8988T (cell line): ENCODE data around the gene PGA4.
"Not testable (repeated sequence)": the region's sequence is repeated elsewhere in the genome, so short reads cannot be mapped to it uniquely, and the experiment has no call there.

Source experiments
- DNase-seq: peaks from one replicate; pipeline ENCODE4 v3.0.0; 2011

PGA4 gene

GRCh38 chr11:61207636-61208310 is 14.4 kb upstream of the PGA4 start:
- not testable (repeated sequence) for DNase-seq

- DNase-seq: not testable (repeated sequence)
Observed at GRCh38 chr11:61210629-61211028, 11.5 kb upstream of the PGA4 start.

DNA sequence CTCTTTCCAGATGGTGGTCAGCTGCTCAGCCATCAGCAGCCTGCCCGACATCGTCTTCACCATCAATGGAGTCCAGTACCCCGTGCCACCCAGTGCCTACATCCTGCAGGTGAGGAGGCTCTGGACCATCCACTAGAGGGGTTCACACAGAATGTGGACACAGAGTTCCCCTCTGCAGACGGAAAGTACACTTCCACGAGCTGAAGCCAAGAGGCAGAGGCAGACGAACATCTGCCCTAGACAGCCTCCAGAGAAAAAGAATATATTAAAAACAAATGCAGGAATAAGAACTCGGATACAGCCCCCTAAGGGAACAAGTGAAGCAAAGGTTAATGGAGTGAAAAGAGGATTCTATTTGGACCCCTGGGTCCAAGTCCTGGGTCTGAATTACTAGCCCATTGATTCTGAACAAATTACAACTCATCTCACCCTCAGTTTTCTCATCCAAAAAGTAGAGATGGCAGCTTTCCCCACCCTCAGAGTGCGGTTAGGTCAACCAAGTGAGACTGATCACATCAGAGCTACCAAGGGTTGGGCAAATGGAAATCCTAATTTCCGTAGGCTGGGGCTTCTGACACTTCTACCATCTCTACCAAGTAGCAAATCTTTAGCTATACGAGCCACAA is 10.7 kb upstream of the PGA4 start:
- DNase-seq: not testable (repeated sequence)

DNA sequence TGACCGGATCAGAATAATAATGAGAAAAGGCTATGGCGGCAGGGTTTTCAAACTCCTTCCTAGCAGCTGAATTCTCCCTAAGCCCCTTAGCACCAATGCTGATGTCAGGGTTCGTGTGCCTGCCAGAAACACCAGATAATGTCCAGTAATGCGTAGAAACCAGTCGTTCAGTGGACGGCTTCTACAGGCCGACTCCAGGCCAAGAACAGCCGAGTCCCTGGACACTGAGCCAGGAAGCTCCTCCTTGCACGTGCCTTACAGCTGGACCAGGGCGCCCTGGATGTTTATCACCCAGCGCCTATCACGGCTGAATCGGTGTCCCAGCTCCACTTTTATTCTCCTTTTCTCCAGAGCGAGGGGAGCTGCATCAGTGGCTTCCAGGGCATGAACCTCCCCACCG is 9.9 kb upstream of the PGA4 start:
- DNase-seq: not testable (repeated sequence)

GRCh38 chr11:61213711-61214324 is 8.3 kb upstream of the PGA4 start:
- not testable (repeated sequence) for DNase-seq

DNA sequence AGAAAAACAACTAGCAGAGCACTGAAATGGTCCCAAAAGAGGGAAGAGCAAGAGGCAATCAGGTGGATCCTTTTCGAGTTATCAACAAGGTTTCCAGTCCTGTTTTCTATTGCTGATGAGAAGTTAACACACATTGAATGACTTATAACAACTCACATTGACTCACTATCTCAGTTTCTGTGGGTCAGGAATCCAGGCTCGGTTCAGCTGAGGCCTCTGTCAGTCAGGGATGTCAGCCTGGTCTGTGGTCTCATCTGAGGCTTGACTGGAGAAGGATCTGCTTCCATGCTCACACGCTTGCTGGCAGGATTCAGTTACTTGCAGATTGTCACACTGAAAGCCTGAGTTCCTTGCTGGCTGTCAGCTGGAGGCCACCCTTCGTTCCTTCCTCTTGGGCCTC is 3.8 kb upstream of the PGA4 start:
- not testable (repeated sequence) for DNase-seq

- not testable (repeated sequence) for DNase-seq
Observed at GRCh38 chr11:61219016-61219415, 3.1 kb upstream of the PGA4 start.

- not testable (repeated sequence) for DNase-seq
Observed at GRCh38 chr11:61222692-61223091, 545 bp downstream of the PGA4 start.

GRCh38 chr11:61226457-61227137 is 4.5 kb downstream of the PGA4 start:
- DNase-seq: not testable (repeated sequence)

GRCh38 chr11:61229458-61229857 is 7.3 kb downstream of the PGA4 start:
- not testable (repeated sequence) for DNase-seq

- not testable (repeated sequence) for DNase-seq
Observed at GRCh38 chr11:61231033-61231432, 8.9 kb downstream of the PGA4 start.

GRCh38 chr11:61231585-61231984 is 9.4 kb downstream of the PGA4 start:
- not testable (repeated sequence) for DNase-seq

GRCh38 chr11:61232548-61233145 is 10.5 kb downstream of the PGA4 start:
- not testable (repeated sequence) for DNase-seq

DNA sequence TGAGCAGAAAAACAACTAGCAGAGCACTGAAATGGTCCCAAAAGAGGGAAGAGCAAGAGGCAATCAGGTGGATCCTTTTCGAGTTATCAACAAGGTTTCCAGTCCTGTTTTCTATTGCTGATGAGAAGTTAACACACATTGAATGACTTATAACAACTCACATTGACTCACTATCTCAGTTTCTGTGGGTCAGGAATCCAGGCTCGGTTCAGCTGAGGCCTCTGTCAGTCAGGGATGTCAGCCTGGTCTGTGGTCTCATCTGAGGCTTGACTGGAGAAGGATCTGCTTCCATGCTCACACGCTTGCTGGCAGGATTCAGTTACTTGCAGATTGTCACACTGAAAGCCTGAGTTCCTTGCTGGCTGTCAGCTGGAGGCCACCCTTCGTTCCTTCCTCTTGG is 15.0 kb downstream of the PGA4 start:
- not testable (repeated sequence) for DNase-seq

GRCh38 chr11:61240288-61240687 is 18.1 kb downstream of the PGA4 start:
- DNase-seq: not testable (repeated sequence)

- not testable (repeated sequence) for DNase-seq
Observed at GRCh38 chr11:61240875-61241274, 18.7 kb downstream of the PGA4 start, which contains the start of gene PGA5. Gene PGA5 (plus strand): TSS chr11:61241175. CDS start chr11:61241227, 52 bp downstream.

DNA sequence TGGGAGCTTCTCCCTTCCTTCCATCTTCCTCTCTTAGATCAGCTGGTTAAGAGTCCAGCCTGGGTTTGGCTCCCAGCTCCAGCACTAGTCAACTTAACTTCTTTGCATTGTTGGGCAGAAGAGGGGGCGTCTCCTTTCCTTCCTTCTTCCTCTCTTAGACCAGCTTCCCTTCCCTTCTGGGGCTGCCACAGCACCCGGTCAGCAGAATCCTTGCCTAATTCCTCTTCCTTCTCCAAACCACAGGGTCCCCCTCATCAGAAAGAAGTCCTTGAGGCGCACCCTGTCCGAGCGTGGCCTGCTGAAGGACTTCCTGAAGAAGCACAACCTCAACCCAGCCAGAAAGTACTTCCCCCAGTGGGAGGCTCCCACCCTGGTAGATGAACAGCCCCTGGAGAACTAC is 19.4 kb downstream of the PGA4 start:
- DNase-seq: not testable (repeated sequence)

DNA sequence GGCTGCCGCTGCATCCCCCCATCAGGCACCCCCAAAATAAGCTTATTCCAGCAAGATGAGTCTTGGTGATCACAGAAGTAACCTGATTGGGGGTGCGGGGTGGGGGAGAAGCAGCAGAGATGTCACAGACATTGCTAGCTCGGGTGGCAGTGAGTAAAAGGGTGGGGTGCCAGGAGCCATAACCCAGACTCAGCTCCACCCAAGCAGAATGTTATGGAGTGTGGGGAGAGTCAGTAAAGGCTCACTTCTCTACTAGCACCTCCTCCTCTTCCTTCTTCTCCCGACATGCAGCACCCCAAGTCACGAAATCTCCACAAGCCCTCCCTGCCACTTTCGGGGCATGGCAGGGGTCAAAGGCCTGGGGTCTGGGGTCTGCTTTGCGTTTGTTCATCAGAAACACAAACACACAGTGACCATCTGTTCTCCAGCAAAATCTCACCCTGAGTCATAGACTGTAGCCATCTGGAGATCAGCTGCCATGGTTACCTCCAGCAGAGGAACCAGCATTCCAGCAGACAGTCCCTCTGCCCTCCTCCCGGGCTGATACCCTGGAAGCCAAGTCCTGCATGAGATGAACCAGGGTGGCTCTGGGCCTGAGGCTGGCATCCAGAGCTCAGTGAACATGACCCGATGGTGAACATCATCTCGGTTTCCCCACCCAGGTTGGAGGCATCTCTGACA is 23.3 kb downstream of the PGA4 start:
- not testable (repeated sequence) for DNase-seq

GRCh38 chr11:61248071-61248470 is 25.9 kb downstream of the PGA4 start:
- DNase-seq: not testable (repeated sequence)

- not testable (repeated sequence) for DNase-seq
Observed at GRCh38 chr11:61249201-61249600, 27.1 kb downstream of the PGA4 start.

DNA sequence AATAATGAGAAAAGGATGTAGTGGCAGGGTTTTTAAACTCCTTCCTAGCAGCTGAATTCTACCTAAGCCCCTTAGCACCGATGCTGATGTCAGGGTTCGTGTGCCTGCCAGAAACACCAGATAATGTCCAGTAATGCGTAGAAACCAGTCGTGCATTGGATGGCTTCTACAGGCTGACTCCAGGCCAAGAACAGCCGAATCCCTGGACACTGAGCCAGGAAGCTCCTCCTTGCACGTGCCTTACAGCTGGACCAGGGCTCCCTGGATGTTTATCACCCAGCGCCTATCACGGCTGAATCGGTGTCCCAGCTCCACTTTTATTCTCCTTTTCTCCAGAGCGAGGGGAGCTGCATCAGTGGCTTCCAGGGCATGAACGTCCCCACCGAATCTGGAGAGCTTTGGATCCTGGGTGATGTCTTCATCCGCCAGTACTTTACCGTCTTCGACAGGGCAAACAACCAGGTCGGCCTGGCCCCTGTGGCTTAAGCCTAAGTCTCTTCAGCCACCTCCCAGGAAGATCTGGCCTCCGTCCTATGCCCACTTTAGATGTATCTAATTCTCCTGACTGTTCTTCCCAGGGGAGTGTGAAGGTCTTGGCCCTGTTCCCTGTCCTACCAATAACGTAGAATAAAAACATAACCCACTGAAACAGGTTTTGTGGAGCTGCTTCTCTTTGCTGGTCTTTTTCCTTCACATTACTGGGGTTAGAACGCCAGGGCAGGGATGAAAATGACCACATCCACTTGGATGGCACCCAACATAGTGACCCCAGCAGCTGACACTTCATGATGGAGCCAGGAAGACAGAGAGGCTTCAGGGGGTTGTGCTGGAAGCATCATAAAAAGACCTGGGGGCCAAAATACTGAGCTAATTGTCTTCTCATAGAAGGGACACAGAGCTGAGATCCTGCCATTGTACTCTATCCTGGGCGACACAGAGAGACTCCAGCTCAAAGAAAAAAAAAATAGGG is 28.9 kb downstream of the PGA4 start:
- DNase-seq: not testable (repeated sequence)
